Heart left ventricle (tissue), 13 donors: Measurements from ENCODE around the gene ZNF821.

Experiments
- POLR2A ChIP-seq, 2 donors: fragments of 450-650 bp; IDR thresholded peaks; one replicate each; pipeline ENCODE4 v1.6.1; 2017; ENCODE audit warnings: antibody characterized with exemption in 2 of 2, mild to moderate bottlenecking in 2 of 2, moderate library complexity in 2 of 2
- TF ChIP-seq, protein P1 (sequence below), 12 donors: fragments of 200-600 bp; sonication (generic) in 4 of 12; IDR thresholded peaks; one replicate each; pipeline versions ENCODE4 v1.5.0 to v1.8.0; 2018 to 2022; ENCODE audit warnings: antibody characterized with exemption in 12 of 12, mild to moderate bottlenecking in 5 of 12
- donor health status: ischemic (EF 13 %, LVEDD 7.1; RV severe dilation, severe dysfunction).
- donor health status: DM: no; HTN: yes; CAD: no.
- donor health status: DM: no; HTN: no; CAD: no.
- donor health status: ischemic (EF 25% LVEDD 6.9; RV normal size, moderate dysfunction).
- donor health status: ischemic (EF 25% LVEDD 5.7; RV mildly dilated, moderate dysfunction).
- donor health status: ischemic (EF 35%, LVEDD 5.7; RV mildly dilated, moderate dysfunction).
- donor health status: nonischemic (EF 11% LVEDD 7.7; RV severe dilation, severe dysfunction).
- donor health status: DM: yes; HTN: yes; CAD: no.
- donor health status: PGD.
- donor health status: ischemic (EF 29% LVEDD 5.4; RV normal size, mild dysfunction).
- donor health status: nonischemic (EF 23%, LVEDD 6.1; RV moderate dilation, normal function).

DNA sequence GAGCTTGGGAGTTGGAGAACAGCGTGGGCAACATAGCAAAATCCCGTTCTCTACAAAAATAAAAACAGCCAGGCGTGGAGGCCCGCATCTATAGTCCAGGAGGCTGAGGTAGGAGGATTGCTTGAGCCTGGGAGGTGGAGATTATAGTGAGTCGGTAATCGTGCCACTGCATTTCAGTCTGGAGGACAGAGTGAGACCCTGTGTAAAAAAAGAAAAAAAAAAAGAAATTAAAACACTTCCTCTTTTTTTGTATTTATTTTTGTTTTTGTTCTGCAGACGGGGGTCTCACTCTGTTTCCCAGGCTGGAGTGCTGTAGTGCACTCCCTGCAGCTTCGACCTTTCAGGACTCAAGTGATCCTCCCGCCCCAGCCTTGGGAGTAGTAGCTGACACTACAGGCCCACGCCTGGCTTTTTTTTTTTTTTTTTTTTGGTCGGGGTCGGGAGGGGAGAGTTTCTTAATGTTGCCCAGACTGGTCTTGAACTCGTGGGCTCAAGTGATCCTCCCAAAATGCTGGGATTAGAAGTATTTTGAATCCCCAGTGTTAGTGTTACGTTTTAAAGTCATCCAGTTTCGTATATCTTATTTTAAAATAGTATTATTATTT, 12.9 kb upstream of the ZNF821 start:
- TF ChIP-seq, protein P1, sequence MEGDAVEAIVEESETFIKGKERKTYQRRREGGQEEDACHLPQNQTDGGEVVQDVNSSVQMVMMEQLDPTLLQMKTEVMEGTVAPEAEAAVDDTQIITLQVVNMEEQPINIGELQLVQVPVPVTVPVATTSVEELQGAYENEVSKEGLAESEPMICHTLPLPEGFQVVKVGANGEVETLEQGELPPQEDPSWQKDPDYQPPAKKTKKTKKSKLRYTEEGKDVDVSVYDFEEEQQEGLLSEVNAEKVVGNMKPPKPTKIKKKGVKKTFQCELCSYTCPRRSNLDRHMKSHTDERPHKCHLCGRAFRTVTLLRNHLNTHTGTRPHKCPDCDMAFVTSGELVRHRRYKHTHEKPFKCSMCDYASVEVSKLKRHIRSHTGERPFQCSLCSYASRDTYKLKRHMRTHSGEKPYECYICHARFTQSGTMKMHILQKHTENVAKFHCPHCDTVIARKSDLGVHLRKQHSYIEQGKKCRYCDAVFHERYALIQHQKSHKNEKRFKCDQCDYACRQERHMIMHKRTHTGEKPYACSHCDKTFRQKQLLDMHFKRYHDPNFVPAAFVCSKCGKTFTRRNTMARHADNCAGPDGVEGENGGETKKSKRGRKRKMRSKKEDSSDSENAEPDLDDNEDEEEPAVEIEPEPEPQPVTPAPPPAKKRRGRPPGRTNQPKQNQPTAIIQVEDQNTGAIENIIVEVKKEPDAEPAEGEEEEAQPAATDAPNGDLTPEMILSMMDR (IDR thresholded peaks at IDR 0.05): no peak
- no peak for TF ChIP-seq POLR2A (IDR thresholded peaks at IDR 0.05)
